ENCODE measurements around the gene SPATA25.

Gene SPATA25

DNA sequence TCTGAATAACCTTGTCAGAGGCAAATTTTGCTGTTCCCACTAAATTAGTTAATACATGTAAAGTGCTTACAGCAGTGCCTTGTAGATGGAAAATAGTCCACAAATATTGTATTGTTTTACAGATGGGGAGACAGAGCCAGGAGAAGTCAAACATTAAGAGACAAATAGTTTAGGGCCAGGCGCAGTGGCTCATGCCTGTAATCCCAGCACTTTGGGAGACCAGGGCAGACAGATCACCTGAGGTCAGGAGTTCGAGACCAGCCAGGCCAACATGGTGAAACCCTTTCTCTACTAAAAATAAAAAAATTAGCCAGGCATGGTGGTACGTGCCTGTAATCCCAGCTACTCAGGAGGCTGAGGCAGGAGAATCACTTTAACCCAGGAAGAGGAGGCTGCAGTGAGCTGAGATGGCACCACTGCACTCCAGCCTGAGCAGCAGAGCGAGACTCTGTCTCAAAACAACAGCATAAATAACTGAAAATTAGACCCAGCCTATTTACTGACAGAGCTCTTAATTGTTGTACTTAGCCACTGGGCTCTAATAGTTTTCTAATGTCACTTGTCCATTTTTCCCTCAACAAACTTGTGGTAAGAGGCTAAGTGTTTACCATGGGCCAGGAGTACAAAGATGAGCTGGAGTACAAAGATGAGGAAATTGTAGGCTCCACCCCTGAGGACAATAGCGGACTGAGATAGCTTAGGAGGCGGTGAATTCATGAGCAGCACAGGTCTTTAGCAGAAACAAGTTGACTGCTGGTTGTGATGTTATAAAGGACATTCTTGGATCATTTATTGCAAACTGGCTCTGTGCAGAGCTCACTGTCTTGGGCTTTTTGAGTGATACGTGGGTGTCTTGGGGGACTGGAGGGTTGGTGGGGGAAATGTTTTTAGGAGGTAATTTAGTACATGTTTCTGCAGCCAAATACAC is 23.6 kb downstream of the SPATA25 start:
- FAIRE-seq: no peak

DNA sequence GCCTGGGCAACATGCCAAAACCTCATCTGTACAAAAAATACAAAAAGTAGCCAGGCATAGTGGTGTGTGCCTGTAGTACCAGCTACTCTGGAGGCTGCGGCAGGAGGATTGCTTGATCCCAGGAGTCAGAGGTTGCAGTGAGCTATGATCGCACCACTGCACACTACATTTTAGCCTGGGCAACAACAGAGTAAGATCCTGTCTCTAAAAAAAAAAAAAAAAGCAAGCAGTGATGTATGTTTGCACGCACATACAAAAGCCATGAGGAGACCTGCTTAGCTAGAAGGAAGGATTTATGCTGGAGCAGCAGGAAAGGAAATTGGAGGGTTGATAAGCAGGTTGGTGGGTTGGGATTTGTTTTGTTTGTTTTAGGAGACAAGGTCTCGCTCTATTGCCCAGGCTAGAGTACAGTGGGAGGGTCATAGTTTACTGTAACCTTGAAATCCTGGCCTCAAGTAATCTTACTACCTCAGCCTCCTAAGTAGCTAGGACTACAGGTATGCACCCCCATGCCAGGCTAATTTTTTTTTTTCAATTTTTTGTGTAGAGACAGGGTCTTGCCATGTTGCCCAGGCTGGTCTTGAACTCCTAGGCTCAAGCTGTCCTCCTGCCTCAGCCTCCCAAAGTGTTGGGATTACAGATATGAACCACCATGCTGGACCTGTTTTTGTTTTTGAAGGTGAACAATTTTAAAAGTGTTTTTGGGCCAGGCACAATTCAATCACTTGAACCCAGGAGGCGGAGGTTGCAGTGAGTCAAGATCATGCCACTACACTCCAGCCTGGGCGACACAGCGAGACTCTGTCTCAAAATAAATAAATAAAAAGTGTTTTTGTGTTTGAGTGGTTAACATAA is 26.0 kb downstream of the SPATA25 start:
- no peak for FAIRE-seq

DNA sequence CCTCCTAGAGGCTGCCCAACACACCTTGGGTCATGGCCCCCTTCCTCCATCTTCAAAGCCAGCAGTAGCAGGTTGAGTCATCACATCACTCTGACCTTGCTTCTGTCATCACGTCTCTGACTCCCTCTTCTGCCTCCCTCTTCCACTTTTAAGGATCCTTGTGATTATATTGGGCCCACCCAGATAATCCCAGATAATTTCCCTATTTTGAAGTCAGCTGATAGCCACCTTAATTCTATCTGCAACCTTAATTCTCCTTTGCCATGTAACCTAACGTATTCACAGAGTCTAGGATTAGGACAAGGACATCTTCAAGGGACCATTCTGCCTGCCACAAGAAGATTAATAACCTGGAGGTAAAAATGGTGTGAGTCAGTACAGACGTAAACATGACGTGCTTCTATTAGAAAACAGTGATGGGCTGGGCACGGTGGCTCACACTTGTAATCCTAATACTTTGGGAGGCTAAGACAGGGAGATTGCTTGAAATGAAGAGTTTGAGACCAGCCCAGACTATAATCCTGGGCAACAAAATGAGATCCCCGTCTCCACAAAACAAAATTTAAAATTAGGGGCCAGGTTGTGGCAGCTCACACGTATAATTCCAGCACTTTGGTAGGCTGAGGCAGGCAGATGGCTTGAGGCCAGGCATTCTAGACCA is 26.7 kb downstream of the SPATA25 start:
- FAIRE-seq: no peak

DNA sequence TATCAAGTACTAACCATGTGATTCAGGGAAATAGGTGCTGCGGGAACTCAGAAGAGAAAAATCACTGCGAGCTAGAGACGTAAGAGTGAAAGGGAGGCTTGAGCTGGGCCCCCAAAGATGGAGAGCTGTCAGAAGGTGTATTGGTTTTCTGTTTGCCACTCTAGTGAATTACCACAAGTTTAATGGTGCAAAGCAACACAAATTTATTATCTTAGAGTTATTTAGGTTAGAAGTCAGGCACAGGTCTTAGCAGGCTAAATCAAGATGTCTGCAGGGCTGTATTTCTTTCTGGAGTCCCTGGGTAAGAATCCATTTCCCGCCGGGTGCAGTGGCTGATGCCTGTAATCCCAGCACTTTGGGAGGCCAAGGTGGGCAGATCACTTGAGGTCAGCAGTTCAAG is 27.5 kb downstream of the SPATA25 start:
- FAIRE-seq: no peak

DNA sequence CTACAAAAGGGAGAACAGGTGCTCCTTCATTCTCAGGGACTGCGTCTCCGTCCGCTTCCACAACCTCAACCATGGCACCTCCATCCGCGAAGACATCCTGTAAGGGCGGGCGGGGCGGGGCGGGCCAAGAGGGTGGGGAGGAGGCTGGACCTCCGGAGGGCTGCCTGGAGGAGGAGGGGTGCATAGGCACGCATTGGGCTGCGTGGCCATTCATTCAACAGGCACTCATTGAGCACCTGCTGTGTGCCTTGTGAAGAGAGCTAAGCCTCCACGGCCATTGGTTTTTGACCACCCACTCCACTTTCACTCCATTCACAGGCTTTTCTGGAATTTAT is 29.6 kb downstream of the SPATA25 start:
- no peak for FAIRE-seq

DNA sequence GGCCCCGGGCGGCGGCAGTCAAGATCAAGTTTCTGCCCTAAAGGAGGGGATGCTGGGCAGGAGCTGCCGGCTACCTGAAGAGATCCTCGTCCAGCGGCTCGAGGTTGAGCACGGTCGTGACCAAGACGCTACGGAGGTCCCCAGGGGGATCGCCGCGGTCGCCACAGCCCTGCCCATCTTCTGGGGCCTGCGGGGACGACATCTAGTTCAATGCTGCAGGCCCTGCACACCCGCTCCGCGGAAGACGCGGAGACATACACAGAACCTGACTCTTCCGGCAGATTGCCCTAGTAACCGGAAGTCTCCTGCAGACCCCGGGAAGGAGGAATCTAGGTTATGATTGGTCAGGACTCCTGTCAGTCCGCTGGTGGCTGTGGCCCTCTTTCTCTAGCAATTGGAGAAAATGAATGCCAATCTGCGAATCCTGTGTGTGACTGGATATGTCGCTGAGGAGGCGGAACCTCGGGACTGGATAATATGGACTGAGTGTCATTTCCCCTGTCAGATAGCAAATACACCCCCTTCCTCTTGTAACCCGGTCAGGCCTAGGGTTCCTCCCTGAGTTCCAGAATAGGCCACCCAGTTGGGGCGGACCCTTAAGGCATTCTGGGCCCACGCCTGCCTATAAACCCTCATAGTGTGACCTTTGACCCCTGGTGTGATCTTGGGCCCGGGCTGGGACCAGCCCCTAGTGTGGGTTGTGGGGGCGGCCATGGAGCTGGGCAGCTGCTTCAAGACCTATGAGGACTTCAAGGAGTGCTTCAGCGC is 30.1 kb downstream of the SPATA25 start, which contains the start of the genes ACOT8 and ZSWIM3:
ACOT8 (minus strand) TSS at position 279 of the 768 bp plus-strand sequence; CDS start at position 202, 77 bp downstream.
ZSWIM3 (plus strand) TSS at position 501 of the 768 bp plus-strand sequence; CDS start at position 713, 212 bp downstream.
- FAIRE-seq: no peak

DNA sequence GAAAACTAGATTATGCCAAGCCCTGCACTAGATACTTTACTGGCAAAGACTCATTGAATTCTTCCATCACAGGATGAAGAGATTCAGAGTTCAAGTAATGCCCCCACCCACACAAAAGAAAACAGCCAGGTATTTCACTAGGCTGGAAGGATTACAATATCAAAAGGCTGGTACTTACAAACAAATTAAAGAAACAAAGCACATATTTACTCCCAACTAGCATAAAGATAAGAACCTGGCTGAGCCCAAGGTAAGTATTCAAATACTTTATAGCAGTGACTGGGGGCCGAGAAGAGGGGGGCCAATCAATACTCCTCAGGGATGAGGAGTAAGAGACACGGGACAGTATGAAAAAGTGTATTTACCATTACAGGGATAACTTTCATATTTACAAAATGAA is 33.9 kb downstream of the SPATA25 start:
- no peak for FAIRE-seq

DNA sequence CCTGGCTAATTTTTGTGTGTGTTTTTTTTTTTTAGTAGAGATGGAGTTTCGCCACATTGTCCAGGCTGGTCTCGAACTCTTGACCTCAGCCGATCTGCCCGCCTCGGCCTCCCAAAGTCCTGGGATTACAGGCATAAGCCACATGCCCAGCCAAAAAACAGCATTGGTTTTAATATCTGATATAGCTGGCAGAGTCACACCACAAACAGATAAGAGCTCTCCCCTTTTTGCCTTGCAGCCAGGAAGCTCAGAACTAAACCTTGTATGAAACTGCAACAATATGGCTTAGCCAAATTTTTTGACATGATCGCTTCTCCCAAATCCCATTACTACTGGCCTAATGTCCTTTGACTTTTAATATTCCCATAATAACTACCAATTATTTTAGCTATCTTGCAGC is 35.1 kb downstream of the SPATA25 start:
- no peak for FAIRE-seq

DNA sequence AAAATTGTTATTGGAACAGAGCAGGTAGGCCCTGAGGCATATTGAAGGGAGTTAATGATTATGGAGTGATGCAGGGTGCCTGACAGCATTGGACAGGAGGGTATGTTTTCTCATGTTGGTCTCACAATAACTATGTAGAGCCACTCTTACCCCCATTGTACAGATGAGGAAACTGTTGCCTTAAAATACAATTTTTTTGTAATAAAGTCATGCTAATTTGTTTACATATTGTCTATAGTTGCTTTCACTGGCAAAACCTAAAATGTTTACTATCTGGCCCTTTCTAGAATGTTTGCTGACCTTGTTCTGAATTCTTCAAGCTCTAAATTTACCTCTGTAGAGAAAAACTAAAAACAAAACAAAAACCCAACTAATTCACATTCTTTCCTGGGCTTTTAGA is 35.9 kb downstream of the SPATA25 start:
- no peak for FAIRE-seq

DNA sequence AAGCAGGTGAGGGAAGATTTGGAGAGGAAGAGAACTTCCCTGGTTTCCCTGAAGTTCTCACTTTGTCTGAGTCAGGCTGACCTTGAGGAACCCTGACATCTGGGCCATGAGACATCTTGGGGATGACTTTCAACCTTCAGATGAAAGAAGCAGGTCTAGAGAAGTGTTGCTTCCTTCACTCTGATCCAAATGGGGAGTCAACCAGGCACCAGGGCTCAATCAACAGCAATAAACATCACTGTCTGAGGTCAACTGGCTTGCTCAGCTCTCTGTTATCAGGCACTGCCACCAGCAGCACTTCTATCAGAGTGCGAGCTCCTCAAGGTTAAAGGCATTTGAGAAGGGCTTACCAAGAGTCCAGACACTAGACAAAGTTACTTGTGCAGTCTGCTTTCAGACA is 36.5 kb downstream of the SPATA25 start:
- FAIRE-seq: no peak

DNA sequence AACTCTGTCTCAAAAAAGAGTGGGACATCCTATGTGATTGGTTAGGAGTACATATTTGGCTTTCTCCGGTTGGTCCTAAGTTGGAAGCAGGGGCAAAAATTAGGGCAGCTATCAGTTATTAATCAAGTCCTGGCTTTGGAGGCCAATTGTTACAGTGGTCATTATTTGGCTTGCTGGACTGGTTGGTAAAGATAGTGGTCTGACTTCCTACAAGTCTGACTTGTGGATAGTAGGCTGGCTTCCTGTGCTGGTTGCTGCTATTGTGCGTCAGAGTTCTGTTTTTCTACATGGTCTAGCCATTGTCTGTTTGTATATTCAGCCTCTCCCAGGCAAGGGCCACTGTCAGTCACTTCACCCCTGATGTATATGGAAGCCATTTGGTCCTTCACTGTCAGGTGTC is 37.2 kb downstream of the SPATA25 start:
- no peak for FAIRE-seq

DNA sequence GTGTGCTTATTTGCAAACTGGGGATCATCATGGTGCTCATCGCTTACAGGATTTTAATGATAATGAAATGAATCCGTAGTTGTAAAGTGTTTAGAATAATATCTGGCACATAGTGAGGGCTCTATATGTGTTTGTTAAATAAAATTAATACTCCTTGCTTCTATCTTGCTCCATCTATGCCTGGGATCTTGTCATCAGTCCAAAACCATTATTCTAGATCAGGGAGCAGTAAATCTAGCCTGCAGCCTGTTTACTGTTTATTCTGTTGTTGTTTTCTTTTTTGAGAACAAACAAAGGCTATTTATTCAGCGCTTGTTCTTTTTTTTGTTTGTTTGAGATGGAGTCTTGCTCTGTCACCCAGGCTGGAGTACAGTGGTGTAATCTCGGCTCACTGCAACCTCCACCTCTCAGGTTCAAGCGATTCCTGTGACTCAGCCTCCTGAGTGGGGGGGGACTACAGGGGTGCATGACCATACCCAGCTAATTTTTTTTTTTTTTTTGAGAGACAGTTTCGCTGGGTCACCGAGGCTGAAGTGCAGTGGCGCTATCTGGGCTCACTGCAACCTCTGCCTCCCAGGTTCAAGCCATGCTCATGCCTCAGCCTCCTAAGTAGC is 38.3 kb downstream of the SPATA25 start:
- FAIRE-seq: no peak

DNA sequence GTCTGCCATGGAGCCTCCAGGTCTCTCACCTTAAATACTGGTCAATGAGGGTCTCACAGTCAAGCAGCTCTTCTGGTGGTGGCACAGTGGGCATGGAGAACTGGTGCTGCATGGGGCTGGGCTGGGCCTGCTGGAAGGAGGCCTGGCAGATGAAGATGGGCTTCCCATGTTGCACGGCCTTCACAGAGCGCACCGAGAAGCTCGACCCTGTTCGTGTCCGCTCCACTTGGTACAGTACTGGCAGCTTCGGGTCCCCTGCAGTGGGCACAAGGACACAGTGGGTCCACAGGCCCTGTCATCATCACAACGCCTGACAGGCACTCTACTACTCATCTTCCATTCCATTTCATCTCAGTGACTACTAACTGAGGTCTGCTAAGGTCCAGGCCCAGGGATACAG is 39.0 kb downstream of the SPATA25 start:
- FAIRE-seq: no peak

DNA sequence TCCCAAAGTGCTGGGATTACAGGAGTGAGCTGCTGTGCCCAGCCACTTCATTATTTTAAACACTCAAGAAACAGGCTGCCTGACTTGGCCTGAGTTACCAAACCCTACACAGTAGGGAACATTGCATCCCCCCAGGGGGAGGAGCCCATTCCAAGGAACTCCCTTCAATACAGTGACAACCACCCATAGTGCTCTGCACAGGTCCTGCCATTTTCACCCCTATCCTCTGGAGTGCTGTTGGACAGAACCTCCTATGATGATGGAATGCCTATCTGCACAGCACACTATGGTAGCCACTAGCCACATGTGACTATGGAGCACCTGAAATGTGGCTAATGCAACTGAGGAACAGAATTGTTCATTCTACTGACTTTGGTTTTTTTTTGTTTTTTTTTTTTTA is 42.0 kb downstream of the SPATA25 start:
- FAIRE-seq: no peak

DNA sequence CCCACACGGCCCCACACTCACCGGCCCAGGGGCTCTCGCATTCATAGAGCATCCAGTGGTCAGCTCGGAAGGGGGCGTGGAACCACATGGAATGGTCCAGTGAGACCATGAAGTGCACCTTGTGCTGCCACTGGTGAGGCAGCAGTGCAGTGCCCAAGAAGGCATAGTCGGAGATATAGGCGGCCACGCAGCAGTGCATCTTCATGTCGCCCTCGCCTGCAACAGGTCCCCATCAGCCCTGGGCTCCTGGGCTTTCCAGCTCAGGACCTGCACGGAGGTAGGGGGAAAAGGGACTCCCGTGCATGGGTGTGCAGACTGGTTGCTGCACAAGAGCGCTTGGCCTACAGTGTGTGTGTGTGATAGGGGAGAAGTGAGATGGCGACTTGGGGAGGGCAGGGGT is 43.9 kb downstream of the SPATA25 start:
- FAIRE-seq: no peak

DNA sequence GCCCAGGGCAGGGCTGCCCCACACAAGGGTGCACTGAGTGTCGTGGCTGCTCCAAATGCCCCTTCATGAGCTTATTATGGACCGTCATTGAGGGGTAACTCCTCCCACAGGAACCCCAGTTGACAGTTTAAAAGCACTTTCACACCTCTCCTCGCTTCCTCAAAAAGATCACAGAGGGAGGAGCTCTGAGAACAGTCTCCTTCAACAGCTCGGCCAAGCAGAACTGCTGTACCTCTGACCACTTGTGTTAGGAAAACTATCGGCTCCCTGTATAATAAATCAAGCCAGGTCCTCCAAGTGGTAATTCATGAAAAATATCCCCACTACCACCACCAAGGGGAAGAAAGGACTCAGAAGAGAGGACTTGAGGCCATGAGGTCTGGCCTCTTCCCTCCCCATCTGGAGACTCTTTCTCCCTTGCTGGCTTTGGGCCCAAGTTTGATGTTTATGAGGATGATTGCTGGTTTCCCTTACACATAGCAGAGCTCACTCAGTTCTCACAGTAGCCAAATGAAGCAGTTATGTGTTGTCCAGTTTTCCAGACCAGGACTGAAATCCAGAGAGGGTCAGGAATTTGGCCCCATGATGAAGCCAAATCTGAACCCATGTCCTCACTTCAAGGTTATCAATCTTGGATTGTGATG is 45.1 kb downstream of the SPATA25 start:
- no peak for FAIRE-seq

DNA sequence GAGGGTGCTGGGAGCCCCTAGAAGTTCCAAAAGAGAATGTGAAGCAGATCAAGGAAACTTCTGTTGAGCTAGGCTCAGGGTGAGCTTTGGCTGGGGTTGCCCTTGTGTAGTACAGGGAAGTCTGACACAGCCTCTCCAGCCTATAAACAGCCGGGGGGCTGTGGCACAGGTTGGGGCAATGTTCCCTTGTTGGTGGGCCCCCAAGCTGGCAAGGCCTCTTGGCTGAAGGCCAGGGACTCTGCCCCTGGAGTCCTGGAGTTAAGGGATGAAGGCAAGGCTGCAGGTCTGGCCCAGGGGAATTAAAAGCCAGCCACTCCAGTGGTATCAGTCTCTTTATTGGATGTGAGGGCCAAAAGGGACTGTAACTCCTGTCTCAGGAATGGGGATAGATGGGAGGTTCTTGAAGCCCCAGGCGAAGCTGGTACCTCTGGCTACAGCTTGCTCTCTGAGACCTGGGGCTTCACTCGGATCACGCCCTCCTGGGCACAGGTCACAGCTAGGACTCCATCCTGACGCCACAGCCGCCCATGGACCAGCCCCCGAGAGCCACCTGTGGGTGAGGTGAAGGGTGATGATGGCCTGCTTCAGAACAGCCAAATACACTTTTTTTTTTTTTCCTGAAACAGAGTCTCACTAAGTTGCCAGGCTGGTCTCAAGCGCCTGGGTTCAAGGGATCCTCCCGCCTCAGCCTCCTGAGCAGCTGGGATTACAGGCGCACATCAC is 45.9 kb downstream of the SPATA25 start:
- FAIRE-seq: no peak

DNA sequence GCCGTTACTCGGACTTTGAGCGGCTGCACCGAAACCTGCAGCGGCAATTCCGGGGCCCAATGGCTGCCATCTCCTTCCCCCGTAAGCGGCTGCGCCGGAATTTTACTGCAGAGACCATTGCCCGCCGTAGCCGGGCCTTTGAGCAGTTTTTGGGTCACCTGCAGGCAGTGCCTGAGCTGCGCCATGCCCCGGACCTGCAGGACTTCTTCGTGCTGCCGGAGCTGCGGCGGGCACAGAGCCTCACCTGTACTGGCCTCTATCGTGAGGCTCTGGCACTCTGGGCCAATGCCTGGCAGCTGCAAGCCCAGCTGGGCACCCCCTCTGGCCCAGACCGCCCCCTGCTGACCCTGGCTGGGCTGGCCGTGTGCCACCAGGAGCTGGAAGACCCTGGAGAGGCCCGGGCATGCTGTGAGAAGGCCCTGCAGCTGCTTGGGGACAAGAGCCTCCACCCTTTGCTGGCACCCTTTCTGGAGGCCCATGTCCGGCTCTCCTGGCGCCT is 46.7 kb downstream of the SPATA25 start:
- FAIRE-seq: no peak

DNA sequence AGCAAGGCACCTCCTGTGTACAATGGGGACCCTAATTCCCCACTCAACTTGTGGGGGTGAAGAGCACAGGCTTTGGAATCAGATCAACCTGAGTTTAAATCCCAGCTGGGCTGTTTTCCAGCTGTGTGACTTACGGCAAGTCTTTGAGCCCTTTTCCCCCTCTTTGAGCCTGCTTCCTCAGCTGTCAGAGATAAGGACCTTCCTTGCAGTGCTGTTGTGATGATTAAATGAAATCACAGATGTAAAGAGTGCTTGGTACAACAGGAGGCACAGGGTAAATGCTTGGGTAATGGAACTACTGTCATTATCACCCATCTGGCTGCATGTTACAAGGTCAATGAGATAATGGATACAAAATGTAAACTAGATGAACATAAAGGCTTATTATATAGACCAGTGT is 50.6 kb downstream of the SPATA25 start:
- no peak for FAIRE-seq

Data from colon (tissue), 2 donors.